H1 (cell line): ENCODE data around the gene SRR. TPM values are rescaled to one million over a fixed set of nuclear protein-coding genes. Genes with fewer than 3 reads are reported as not detected.

Experiments
- CTCF ChIA-PET: fragments of 300-600 bp; sonication (Branson Sonifier 250); formaldehyde crosslinking; loops from one replicate; lab custom pipeline; 2021; ENCODE audit not compliant: partially characterized antibody; lab: Charles Lee
- POLR2A ChIA-PET: fragments of 300-600 bp; sonication (Branson Sonifier 250); formaldehyde crosslinking; loops from one replicate; lab custom pipeline; 2021; ENCODE audit warnings: inconsistent platforms; ENCODE audit not compliant: partially characterized antibody; lab: Charles Lee
- DNase-seq, 2 experiments: peaks; one replicate each; pipeline versions ENCODE4 v3.0.0 to v3.0.0-alpha.2; 2010 to 2022; ENCODE audit warnings: low spot score in 2 of 2, low read depth in 1 of 2, mixed read lengths in 1 of 2
- FAIRE-seq: peaks from 2 replicates; lab custom pipeline; 2011; peaks lifted over from hg19 to GRCh38; lab: Jason Lieb, UNC
- H2AFZ ChIP-seq: 2 replicates; pipeline ENCODE4 v1.8.1; 2012; ENCODE audit warnings: low read length, inconsistent platforms
- H2AK5ac ChIP-seq: 2 replicates; pipeline ENCODE4 v1.6.1; 2013; ENCODE audit warnings: low read depth, low read length
- H2BK120ac ChIP-seq: replicated peaks from 2 replicates; pipeline ENCODE3; 2013; ENCODE audit warnings: low read depth, low read length, inconsistent platforms
- H2BK12ac ChIP-seq: 2 replicates; pipeline ENCODE4 v1.6.1; 2013; ENCODE audit warnings: low read depth, low read length
- H2BK15ac ChIP-seq: 2 replicates; pipeline ENCODE4 v1.6.1; 2013; ENCODE audit warnings: low read length
- H2BK20ac ChIP-seq: 2 replicates; pipeline ENCODE4 v1.6.1; 2013; ENCODE audit warnings: low read length
- H2BK5ac ChIP-seq: 2 replicates; pipeline ENCODE4 v1.6.1; 2013; ENCODE audit warnings: low read depth, low read length
- H3K14ac ChIP-seq: 2 replicates; pipeline ENCODE4 v1.6.1; 2013; ENCODE audit warnings: inconsistent platforms; ENCODE audit not compliant: insufficient read length
- H3K18ac ChIP-seq: 2 replicates; pipeline ENCODE4 v1.6.1; 2013; ENCODE audit warnings: low read length; ENCODE audit errors: extremely low read depth
- H3K23ac ChIP-seq: 2 replicates; pipeline ENCODE4 v1.6.1; 2013; ENCODE audit warnings: inconsistent platforms; ENCODE audit not compliant: insufficient read length
- H3K23me2 ChIP-seq: 2 replicates; pipeline ENCODE4 v1.6.1; 2013; ENCODE audit warnings: low read depth, low read length
- H3K27ac ChIP-seq: 2 replicates; pipeline ENCODE4 v1.6.1; 2011; ENCODE audit warnings: low read depth, low read length, inconsistent platforms
- H3K27me3 ChIP-seq, 4 experiments: replicated peaks in 1 of 4; 1 replicate in 1 of 4; 2 replicates in 3 of 4; pipeline versions ENCODE4 v1.6.1 to v1.8.1; 2011 to 2013; ENCODE audit warnings: low read length in 3 of 4, mild to moderate bottlenecking in 3 of 4, inconsistent platforms in 2 of 4, mixed read lengths in 2 of 4, moderate library complexity in 1 of 4; ENCODE audit not compliant: control insufficient read depth in 3 of 4, insufficient read depth in 3 of 4; ENCODE audit errors: extremely low read depth in 1 of 4
- H3K36me3 ChIP-seq, 4 experiments: 2 replicates each; pipeline versions ENCODE4 v1.6.1 to v1.8.1; 2011 to 2013; ENCODE audit warnings: mild to moderate bottlenecking in 4 of 4, low read length in 3 of 4, moderate library complexity in 2 of 4, control low read depth in 1 of 4, inconsistent platforms in 1 of 4; ENCODE audit not compliant: insufficient read depth in 4 of 4, control insufficient read depth in 2 of 4
- H3K4ac ChIP-seq: replicated peaks from 2 replicates; pipeline ENCODE3; 2013; ENCODE audit warnings: low read length, low read depth, mixed read lengths, inconsistent platforms; ENCODE audit not compliant: insufficient read length
- H3K4me1 ChIP-seq, 4 experiments: replicated peaks in 1 of 4; 1 replicate in 1 of 4; 2 replicates in 3 of 4; pipeline versions ENCODE4 v1.6.1 to v1.8.1; 2011 to 2013; ENCODE audit warnings: low read length in 3 of 4, inconsistent platforms in 2 of 4, mixed read lengths in 1 of 4; ENCODE audit not compliant: insufficient read depth in 4 of 4, control insufficient read depth in 3 of 4
- H3K4me2 ChIP-seq, 2 experiments: 2 replicates each; pipeline versions ENCODE4 v1.6.1 to v1.8.1; 2011 to 2013; ENCODE audit warnings: low read depth in 2 of 2, low read length in 2 of 2, control low read depth in 1 of 2, inconsistent platforms in 1 of 2, mild to moderate bottlenecking in 1 of 2; ENCODE audit not compliant: insufficient read depth in 1 of 2
- H3K4me3 ChIP-seq, 4 experiments: fragments of 200-600, 300-600 bp in 1 of 4; sonication (generic), shearing (Covaris generic), sonication (Bioruptor Twin) in 1 of 4; 2 replicates each; pipeline versions ENCODE4 v1.5.1 to v1.8.1; 2011 to 2016; ENCODE audit warnings: low read length in 4 of 4, low read depth in 3 of 4, control low read depth in 2 of 4, inconsistent platforms in 2 of 4, mild to moderate bottlenecking in 2 of 4, mixed read lengths in 1 of 4, moderate library complexity in 1 of 4; ENCODE audit not compliant: insufficient read depth in 2 of 4; ENCODE audit errors: extremely low read depth in 1 of 4
- H3K56ac ChIP-seq: replicated peaks from 2 replicates; pipeline ENCODE3; 2013; ENCODE audit warnings: low read depth, mild to moderate bottlenecking, mixed read lengths, low read length, inconsistent platforms; ENCODE audit not compliant: insufficient read length
- H3K79me1 ChIP-seq: 2 replicates; pipeline ENCODE4 v1.6.1; 2013; ENCODE audit warnings: low read depth, low read length, control low read depth
- H3K79me2 ChIP-seq, 2 experiments: 2 replicates each; pipeline versions ENCODE4 v1.6.1 to v1.8.1; 2012 to 2013; ENCODE audit warnings: low read length in 2 of 2, mild to moderate bottlenecking in 2 of 2, inconsistent platforms in 1 of 2; ENCODE audit not compliant: insufficient read depth in 2 of 2, control insufficient read depth in 1 of 2
- H3K9ac ChIP-seq, 4 experiments: replicated peaks in 1 of 4; 1 replicate in 1 of 4; 2 replicates in 3 of 4; pipeline versions ENCODE4 v1.6.1 to v1.8.1; 2011 to 2013; ENCODE audit warnings: low read depth in 3 of 4, low read length in 3 of 4, control low read depth in 2 of 4, mild to moderate bottlenecking in 2 of 4, moderate library complexity in 2 of 4, inconsistent platforms in 1 of 4; ENCODE audit errors: extremely low read depth in 1 of 4
- H3K9me3 ChIP-seq, 2 experiments: 2 replicates each; pipeline versions ENCODE4 v1.6.1 to v1.8.1; 2012 to 2013; ENCODE audit warnings: mild to moderate bottlenecking in 2 of 2, moderate library complexity in 2 of 2, control low read depth in 1 of 2, inconsistent platforms in 1 of 2, low read depth in 1 of 2, low read length in 1 of 2, mixed read lengths in 1 of 2; ENCODE audit not compliant: insufficient read depth in 2 of 2
- H4K20me1 ChIP-seq, 2 experiments: replicated peaks in 1 of 2; 2 replicates each; pipeline versions ENCODE3 to v1.8.1; 2011 to 2013; ENCODE audit warnings: inconsistent platforms in 2 of 2, low read length in 2 of 2, mild to moderate bottlenecking in 1 of 2; ENCODE audit not compliant: insufficient read depth in 2 of 2, control insufficient read depth in 1 of 2
- H4K5ac ChIP-seq: 2 replicates; pipeline ENCODE4 v1.6.1; 2013; ENCODE audit warnings: low read length, low read depth, mixed read lengths, inconsistent platforms; ENCODE audit not compliant: insufficient read length
- H4K8ac ChIP-seq: 2 replicates; pipeline ENCODE4 v1.8.0; 2013; ENCODE audit warnings: mild to moderate bottlenecking, moderate library complexity, low read length, inconsistent platforms; ENCODE audit not compliant: insufficient read depth; ENCODE audit errors: extremely low read depth
- H4K91ac ChIP-seq: replicated peaks from 2 replicates; pipeline ENCODE3; 2013; ENCODE audit warnings: low read length, mixed read lengths, inconsistent platforms; ENCODE audit not compliant: insufficient read length
- BCL11A ChIP-seq, 2 experiments: IDR thresholded peaks; one replicate each; pipeline ENCODE4 v1.6.1; 2011; ENCODE audit warnings: low read depth in 2 of 2, low read length in 2 of 2, mild to moderate bottlenecking in 2 of 2
- CHD2 ChIP-seq: IDR thresholded peaks from 2 replicates; pipeline ENCODE4 v1.6.1; 2012; ENCODE audit warnings: low read length, improper control_type of control experiment
- CTBP2 ChIP-seq: IDR thresholded peaks from 2 replicates; pipeline ENCODE4 v1.7.0; 2011; ENCODE audit warnings: borderline replicate concordance, mild to moderate bottlenecking, moderate library complexity, mixed read lengths, low read length; ENCODE audit not compliant: insufficient read depth, insufficient read length
- E2F6 ChIP-seq: IDR thresholded peaks from 2 replicates; pipeline ENCODE4 v1.6.1; 2012; ENCODE audit warnings: inconsistent platforms
- FOSL1 ChIP-seq: IDR thresholded peaks from 2 replicates; pipeline ENCODE4 v1.6.1; 2011; ENCODE audit warnings: mild to moderate bottlenecking, low read depth, low read length, moderate library complexity; ENCODE audit not compliant: insufficient read depth
- HDAC2 ChIP-seq, 2 experiments: fragments of 300-600 bp in 1 of 2; sonication (generic) in 1 of 2; IDR thresholded peaks; 2 replicates each; pipeline ENCODE4 v1.6.1; 2011 to 2012; ENCODE audit warnings: low read depth in 2 of 2, low read length in 2 of 2, mild to moderate bottlenecking in 2 of 2, moderate library complexity in 2 of 2, borderline replicate concordance in 1 of 2, inconsistent platforms in 1 of 2
- SIX5 ChIP-seq: IDR thresholded peaks from 2 replicates; pipeline ENCODE4 v1.6.1; 2011; ENCODE audit warnings: mild to moderate bottlenecking, low read depth, low read length
- SP4 ChIP-seq: IDR thresholded peaks from 2 replicates; pipeline ENCODE4 v1.6.1; 2012; ENCODE audit warnings: low read length, inconsistent platforms
- SRF ChIP-seq: IDR thresholded peaks from 2 replicates; pipeline ENCODE4 v1.6.1; 2011; ENCODE audit warnings: mild to moderate bottlenecking, low read depth, low read length, moderate library complexity
- SUZ12 ChIP-seq: fragments of 200-600 bp; sonication (generic); IDR thresholded peaks from 2 replicates; pipeline ENCODE4 v1.6.1; 2012; ENCODE audit warnings: mild to moderate bottlenecking, inconsistent platforms, low read length, moderate library complexity, mixed read lengths
- TAF1 ChIP-seq: IDR thresholded peaks from 2 replicates; pipeline ENCODE4 v1.6.1; 2011; ENCODE audit warnings: mild to moderate bottlenecking, low read depth, low read length
- YY1 ChIP-seq: IDR thresholded peaks from 2 replicates; pipeline ENCODE4 v1.6.1; 2011; ENCODE audit warnings: low read depth, mild to moderate bottlenecking, low read length
- WGBS, 2 experiments: shearing (Covaris generic) in 1 of 2; methylation state at CpG; one replicate each; pipeline versions ENCODE4 v1.1.6 to v1.1.7; 2013 to 2015; ENCODE audit warnings: low lambda C conversion rate in 2 of 2, mixed read lengths in 2 of 2, inconsistent platforms in 1 of 2, low coverage in 1 of 2, missing lambda C conversion rate in 1 of 2; ENCODE audit not compliant: insufficient replicate concordance in 2 of 2, insufficient coverage in 1 of 2, insufficient read length in 1 of 2; ENCODE audit errors: extremely low coverage in 1 of 2, missing lambda C conversion rate in 1 of 2; 5-methylcytosine and 5-hydroxymethylcytosine counted together
- polyA plus RNA-seq, 7 experiments: library from polyadenylated mRNA; depleted of rRNA in 3 of 7; stranded (reverse) in 5 of 7; unstranded in 2 of 7; fragments of >200 nt in 5 of 7; fragments of 200-250 nt in 2 of 7; gene quantifications; 1 replicate in 5 of 7; 2 replicates in 1 of 7; 4 replicates in 1 of 7; pipeline versions ENCODE4 v1.2.1 to v1.2.3, GENCODE V29; 2011 to 2013; ENCODE audit warnings: missing spikeins in 2 of 7, mixed read lengths in 2 of 7
- total RNA-seq: library from RNA; stranded (reverse); fragmentation: NEBNext Ultra II Directional; extraction: Animal tissue kit (Norgen Biotek cat#: 25700); gene quantifications from 2 replicates; pipeline ENCODE4 v1.2.1, GENCODE V29; 2021

The SRR gene
- total and polyA plus RNA-seq, 2 of the 8 experiments (the other 6 are each of a cell fraction or from before 2014, with no cell fraction given): 3.6 to 4.5 TPM

- no peak overlapping the region for H3K56ac ChIP-seq
- TF ChIP-seq E2F6 (no peak), HDAC2 (IDR thresholded peaks at IDR 0.05; ENCODE audit: borderline replicate concordance in 1 of 2, low read depth in 2 of 2, low read length in 2 of 2) (no peak), BCL11A (IDR thresholded peaks at IDR 0.05; ENCODE audit: low read depth in 2 of 2, low read length in 2 of 2) (no peak), YY1 (no peak), CHD2 (no peak), TAF1 (no peak), SIX5 (no peak), FOSL1 (no peak), SP4 (no peak), SRF (no peak), SUZ12 (no peak), CTBP2 (no peak)
Measured at GRCh38 chr17:2289878-2290478, 13.8 kb upstream of the SRR start.

More at GRCh38 chr17:2289878-2290478, 13.8 kb upstream of the SRR start:
- peaks cover 2% of the 10 kb centered on the region; the same call in 1 of the 2 replicates for H3K23me2 ChIP-seq
- no peak overlapping the region for H3K4ac ChIP-seq
- no peaks in the 10 kb centered on the region for H3K79me1 ChIP-seq
- H3K79me2 ChIP-seq: 0 out of 4 replicates have a peak, but pooled peaks cover 0 to 4% of the 10 kb centered on the region in 2 experiments
- POLR2A ChIA-PET: no interaction called here
- no peak overlapping the region for H3K4me2 ChIP-seq
- WGBS, 2 experiments: 96% methylated on average over 5 of the region's 5 CpGs; no CpG with 5 or more reads in 1 of the 2 experiments
- no peak overlapping the region for H3K27ac ChIP-seq
- no peak overlapping the region for H4K8ac ChIP-seq
- H3K27me3 ChIP-seq: no peaks in the 10 kb centered on the region
- H3K9me3 ChIP-seq: no peaks in the 10 kb centered on the region
- no peak overlapping the region for H2AFZ ChIP-seq
- peaks cover 0 to 4% of the 10 kb centered on the region in 2 experiments for H4K20me1 ChIP-seq
- peaks cover 0 to 44% (median 20%) of the 10 kb centered on the region in 4 experiments for H3K36me3 ChIP-seq
- H4K91ac ChIP-seq: no peak overlapping the region
- no peak overlapping the region for H4K5ac ChIP-seq
- CTCF ChIA-PET: interaction anchor here (0.7 kb wide), 1 partner anchor 75 kb away, joined by 3 read pairs; no protein-coding TSS in a partner anchor
- H3K9ac ChIP-seq: no peak overlapping the region
- no peak overlapping the region for H2BK120ac ChIP-seq
- H2AK5ac ChIP-seq: no peak overlapping the region
- H3K18ac ChIP-seq: no peak overlapping the region
- DNase-seq (no peak), FAIRE-seq (no peak)
- H3K4me3 ChIP-seq: no peak overlapping the region
- H2BK15ac ChIP-seq: no peak overlapping the region
- H2BK20ac ChIP-seq: no peak overlapping the region
- H3K4me1 ChIP-seq: no peaks in the 10 kb centered on the region
- H3K23ac ChIP-seq: no peak overlapping the region
- H2BK12ac ChIP-seq: no peak overlapping the region
- H3K14ac ChIP-seq: no peak overlapping the region
- no peak overlapping the region for H2BK5ac ChIP-seq
